Muscle of back (tissue), 13 donors: ENCODE results near the gene CPSF7. TPM values are rescaled to one million over a fixed set of nuclear protein-coding genes. Genes with fewer than 3 reads are reported as not detected.
"Not testable (repeated sequence)": the region's sequence is repeated elsewhere in the genome, so short reads cannot be mapped to it uniquely, and the experiment has no call there.

Experiments
- DNase-seq, 3 donors: peaks; one replicate each; pipeline versions ENCODE4 v3.0.0 to v3.0.0-alpha.2; 2013
- long read RNA-seq, 9 donors: transcript quantifications; one replicate each; lab custom pipeline, GENCODE V29; 2026
- polyA plus RNA-seq, 10 donors: library from polyadenylated mRNA; unstranded; fragments of 120-200 nt; gene quantifications; one replicate each; pipeline ENCODE4 v1.2.1, GENCODE V29; 2013; ENCODE audit not compliant: insufficient read length in 10 of 10

Gene CPSF7
- polyA plus RNA-seq: 10 to 100 TPM; 55.2 to 79.3 (median 69.8) TPM
- long read RNA-seq, donor 1, transcript CPSF7-205 (10 exons, 3,524 nt): major isoform, 5 of 17 reads
- long read RNA-seq, donor 1, partial matches to known transcripts: 7 of 17 reads
- long read RNA-seq, donor 1, other reads (novel, unspliced or antisense): 0 of 17 reads
- long read RNA-seq, donor 2, partial matches to known transcripts: 7 of 10 reads
- long read RNA-seq, donor 2, other reads (novel, unspliced or antisense): 0 of 10 reads
- long read RNA-seq, donor 3: 0 reads
- long read RNA-seq, donor 4, partial matches to known transcripts: 0 of 3 reads
- long read RNA-seq, donor 4, other reads (novel, unspliced or antisense): 0 of 3 reads
- long read RNA-seq, donor 5, transcript CPSF7-222 (6 exons, 722 nt): major isoform, 7 of 66 reads
- long read RNA-seq, donor 5, partial matches to known transcripts: 41 of 66 reads
- long read RNA-seq, donor 5, other reads (novel, unspliced or antisense): 11 of 66 reads
- long read RNA-seq, donor 6, partial matches to known transcripts: 5 of 11 reads
- long read RNA-seq, donor 6, other reads (novel, unspliced or antisense): 0 of 11 reads
- long read RNA-seq, donor 7, transcript CPSF7-205 (10 exons, 3,524 nt): major isoform, 5 of 9 reads
- long read RNA-seq, donor 7, partial matches to known transcripts: 0 of 9 reads
- long read RNA-seq, donor 7, other reads (novel, unspliced or antisense): 0 of 9 reads
- long read RNA-seq, donor 8, partial matches to known transcripts: 9 of 15 reads
- long read RNA-seq, donor 8, other reads (novel, unspliced or antisense): 0 of 15 reads
- long read RNA-seq, donor 9, partial matches to known transcripts: 0 of 1 reads
- long read RNA-seq, donor 9, other reads (novel, unspliced or antisense): 0 of 1 reads

DNA sequence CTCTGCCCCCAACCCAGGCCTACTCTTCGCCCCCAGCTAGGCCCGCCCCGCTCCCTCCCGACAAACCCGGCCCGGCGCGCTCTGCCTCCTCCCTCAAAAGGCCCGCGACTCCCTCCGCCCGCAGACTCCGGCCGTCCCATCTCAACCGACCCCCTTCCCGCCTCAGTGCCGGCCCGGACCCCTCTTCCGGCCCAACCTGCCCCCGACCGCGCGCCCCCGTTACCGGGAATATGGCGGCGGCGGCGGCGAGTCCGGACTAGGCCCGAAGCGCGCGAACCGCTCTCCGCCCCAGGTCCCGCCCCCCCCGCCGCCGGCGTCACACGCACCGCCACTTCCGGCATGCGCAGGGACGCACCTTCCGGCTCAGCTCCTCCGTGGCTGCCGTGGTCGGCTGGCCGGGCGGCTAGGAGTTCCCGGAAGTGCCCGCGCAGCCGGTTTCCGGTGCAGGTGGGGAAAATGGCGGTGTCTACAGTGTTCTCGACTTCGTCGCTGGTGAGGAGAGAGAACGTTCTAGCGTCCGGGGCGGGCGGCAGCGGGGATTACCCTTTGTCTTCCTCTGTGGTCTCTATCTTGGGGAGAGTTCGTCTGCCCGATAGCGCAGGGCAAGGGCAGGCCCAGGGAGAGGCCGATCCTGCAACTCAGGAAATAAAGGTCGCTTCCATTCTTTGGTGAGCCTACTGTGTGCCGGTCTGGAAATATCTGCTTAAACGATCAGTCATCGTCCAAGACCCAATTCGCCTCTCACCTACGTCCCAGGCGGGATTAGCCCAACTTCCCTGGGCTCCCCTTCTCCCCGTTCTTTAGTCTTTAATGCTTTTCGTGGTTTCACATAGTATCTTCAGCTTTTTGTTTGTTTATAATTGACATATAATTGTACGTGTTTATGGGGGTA is at the start of gene CPSF7, which contains the start of gene SDHAF2:
CPSF7 (minus strand) TSS at position 285 of the 892 bp plus-strand sequence. CDS start 740 bp downstream, outside the sequence.
SDHAF2 (plus strand) TSS at position 434 of the 892 bp plus-strand sequence; CDS start at position 457, 23 bp downstream.
- DNase-seq: peak; percentile 96 to 99 (median 96)

DNA sequence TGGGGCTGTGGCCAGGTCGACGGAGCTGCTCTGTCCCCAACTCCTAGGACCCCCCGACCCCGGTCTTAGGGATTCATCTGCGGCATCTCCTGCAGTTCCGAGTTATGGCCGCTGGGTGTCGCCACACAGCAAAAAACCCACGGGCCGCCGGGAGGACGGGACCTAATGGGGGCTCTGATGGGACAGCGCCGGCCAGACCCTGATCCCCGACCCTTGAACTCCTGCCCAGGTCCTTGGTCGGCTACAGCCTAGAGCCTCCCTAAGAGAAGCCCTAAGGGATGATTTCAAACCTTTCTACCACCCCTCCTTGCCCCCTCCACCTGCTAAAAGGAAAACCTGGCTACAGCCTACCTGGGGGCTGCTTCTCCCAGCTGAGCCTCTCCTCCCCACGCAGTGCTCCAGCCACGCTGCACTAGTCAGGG is 48.0 kb upstream of the CPSF7 start:
- peak in 2 of 3 donors; percentile 47 to 66 for DNase-seq

GRCh38 chr11:61477126-61477525 is 47.4 kb upstream of the CPSF7 start:
- DNase-seq: no peak

GRCh38 chr11:61476371-61476770 is 46.6 kb upstream of the CPSF7 start:
- DNase-seq: no peak

GRCh38 chr11:61475433-61475832 is 45.7 kb upstream of the CPSF7 start:
- DNase-seq: no peak

DNA sequence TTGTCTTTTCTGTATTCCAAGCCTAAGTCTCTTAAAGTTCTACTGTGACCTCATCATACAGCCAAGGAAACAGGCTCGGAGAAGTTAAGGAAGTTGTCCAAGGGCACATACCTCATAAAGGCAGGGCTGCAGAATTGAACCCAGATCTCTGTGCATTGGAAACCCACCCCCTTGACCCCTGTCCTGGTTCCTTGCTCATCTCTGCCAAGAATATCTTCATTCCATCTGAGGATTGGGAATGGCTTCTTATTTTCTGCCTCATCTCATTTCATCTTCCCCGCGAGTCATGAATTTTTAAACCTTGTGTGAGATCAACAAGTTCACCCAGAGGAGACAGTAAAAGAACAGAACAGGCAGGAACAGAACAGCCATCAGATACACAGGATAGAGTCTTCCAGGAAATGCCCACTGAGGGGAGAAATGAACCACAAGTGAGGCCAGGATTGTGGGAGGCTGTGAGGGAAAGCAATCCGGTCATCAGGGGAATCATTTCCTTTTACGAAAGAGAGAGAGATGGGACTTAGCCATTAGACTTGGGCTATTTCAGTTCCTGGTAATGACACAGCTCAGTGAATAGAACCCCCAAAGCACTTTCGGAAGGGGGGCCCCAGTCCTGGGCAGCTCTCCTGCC is 44.4 kb upstream of the CPSF7 start:
- DNase-seq: peak in 1 of 3 donors; percentile 48

GRCh38 chr11:61473370-61474012 is 43.7 kb upstream of the CPSF7 start:
- no peak for DNase-seq

DNA sequence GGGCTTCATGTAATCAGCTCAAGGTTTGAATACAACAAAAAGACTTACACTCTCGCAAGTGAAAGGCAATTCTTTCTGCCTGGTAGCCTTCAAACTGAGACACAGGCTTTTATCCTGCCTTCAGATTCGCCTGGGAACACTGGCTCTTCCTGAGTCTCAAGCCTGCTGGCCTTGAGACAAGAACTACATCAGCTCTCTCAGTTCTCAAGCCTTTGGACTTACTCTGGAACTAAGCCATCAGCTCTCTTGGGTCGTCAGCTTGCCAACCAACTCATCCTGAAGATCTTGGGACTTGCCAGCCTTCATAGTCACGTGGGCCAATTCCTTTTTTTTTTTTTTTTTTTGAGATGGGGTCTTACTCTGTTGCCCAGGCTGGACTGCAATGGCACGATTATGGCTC is 43.1 kb upstream of the CPSF7 start:
- DNase-seq: peak in 2 of 3 donors; percentile 78 to 82

GRCh38 chr11:61472282-61472681 is 42.5 kb upstream of the CPSF7 start:
- DNase-seq: peak in 2 of 3 donors; percentile 52 to 67

- DNase-seq: no peak
Measured at GRCh38 chr11:61468002-61468401, 38.2 kb upstream of the CPSF7 start.

- not testable (repeated sequence) for DNase-seq
Measured at GRCh38 chr11:61467602-61468001, 37.8 kb upstream of the CPSF7 start.

DNA sequence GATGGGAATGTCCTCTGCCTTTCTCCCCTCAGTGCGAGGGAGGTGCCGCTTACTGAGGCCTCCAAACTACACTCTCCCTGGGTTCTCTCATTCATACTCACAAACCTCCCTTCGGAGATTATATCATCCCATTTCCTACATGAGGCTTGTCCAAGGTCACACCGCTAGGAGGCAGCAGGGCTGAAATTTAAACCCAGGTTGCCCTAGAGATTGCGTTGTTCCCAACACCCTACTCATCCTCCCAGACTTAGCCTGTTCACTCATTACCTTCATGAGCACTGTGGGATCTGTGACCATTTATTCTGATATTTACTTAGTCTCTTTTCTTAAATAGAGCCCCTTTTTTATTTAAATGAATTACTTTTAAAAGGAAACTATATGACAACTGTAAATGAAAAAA is 31.2 kb upstream of the CPSF7 start:
- DNase-seq: no peak

DNA sequence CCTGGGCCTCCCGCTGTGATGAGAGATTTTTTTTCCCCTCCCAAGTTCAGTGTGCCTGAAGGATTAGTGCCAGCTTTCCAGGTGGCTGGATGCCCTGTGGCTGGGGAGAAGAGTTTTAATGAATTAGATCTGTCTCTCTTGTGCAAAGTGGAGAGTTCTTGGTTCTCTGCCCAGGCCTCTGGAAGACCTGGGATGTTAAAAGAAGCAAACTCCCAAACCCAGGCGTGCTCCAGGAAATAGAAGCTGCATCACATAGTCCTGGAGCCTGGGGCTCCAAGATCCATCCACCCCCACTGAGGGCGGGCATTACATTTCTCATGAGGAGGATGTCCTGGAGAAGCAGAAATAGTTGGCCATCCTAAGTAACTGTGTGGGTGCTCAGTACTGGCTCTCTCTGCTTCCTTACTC is 30.7 kb upstream of the CPSF7 start:
- DNase-seq: peak in 2 of 3 donors; percentile 73 to 82

- no peak for DNase-seq
Measured at GRCh38 chr11:61454520-61454919, 24.7 kb upstream of the CPSF7 start.

GRCh38 chr11:61453695-61454094 is 23.9 kb upstream of the CPSF7 start:
- DNase-seq: peak; percentile 31 to 84 (median 72)

- no peak for DNase-seq
Measured at GRCh38 chr11:61452825-61453224, 23.1 kb upstream of the CPSF7 start.

- DNase-seq: no peak
Measured at GRCh38 chr11:61448552-61448927, 18.8 kb upstream of the CPSF7 start.

DNA sequence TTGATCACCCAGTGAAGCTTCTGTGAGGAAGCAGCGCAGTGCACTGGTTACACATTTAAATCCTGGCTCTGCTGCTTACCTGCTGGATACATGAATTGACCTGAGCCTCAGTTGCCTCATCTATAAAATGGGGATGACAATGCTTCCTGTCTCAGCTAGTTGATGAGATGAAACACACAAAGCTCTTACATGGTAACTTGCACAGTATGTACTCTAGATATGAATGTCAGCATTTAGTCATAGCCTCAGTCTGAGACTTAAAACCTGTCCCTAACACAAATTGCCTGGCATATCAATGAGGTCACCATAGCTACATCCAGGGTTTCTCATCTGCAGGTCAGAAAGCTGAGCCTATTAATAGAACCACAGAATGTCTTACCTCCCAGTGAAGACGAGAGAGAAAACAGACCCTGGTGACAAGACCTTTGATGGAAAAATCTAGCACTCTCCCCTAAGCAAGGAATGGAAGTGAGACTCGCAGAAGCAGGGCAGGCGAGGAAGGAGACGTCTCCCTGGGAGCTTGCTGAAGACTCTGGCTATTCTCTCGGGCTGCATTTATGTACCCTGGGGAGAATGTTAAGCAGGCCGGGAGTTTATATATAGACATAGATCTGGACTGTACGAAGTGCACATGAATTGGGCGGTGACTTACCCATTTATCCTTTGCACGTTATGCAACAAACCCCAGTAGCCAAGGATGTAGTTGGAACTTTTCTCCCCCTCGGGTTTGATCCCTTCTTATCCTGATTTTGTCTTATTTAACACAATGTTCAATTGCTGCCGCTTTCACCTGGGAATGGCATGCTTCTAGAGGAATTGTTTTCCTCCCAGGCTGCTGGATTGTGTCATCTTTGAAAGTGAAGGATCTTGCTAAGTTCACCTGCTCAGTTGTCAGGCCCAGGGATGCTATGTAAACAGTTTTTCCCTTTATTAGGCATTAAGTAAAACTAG is 18.1 kb upstream of the CPSF7 start:
- DNase-seq: no peak

DNA sequence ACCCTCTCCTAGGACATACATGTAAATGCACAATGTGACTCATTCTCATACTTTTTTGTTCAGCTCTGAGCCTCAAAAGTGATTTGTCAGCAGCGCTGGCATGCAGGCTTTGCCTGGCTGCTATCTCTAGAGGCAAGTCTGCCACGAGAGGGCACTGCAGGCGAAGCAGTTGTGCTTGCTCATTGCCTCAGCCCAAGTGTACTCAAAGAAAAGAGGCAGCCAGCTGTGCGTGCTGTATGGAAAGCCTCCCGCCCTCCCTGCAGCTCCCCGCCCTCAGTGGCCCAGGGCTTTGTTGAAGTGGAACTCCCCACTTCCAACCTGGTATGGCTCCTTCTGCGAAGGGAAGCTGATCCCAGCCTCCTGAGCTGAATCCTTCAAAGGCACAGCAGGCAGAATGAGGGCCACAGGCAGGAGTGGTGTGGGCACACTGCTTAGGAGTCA is 16.5 kb upstream of the CPSF7 start:
- peak; percentile 84 to 90 (median 85) for DNase-seq
